HepG2 (cell line): ENCODE data around the gene PSMD9. TPM values are rescaled to one million over a fixed set of nuclear protein-coding genes. Genes with fewer than 3 reads are reported as not detected.
A peak's percentile ranks its signal among the peaks of the same experiment; 100 is the strongest.

Experiments
- ARHGAP35 ChIP-seq: sonication (generic); formaldehyde crosslinking; IDR thresholded peaks from 2 replicates; pipeline ENCODE4 v1.9.0; 2022; ENCODE audit warnings: mild to moderate bottlenecking, inconsistent platforms, moderate library complexity, missing genetic modification reagents, borderline replicate concordance
- ARID4A ChIP-seq: sonication (generic); formaldehyde crosslinking; IDR thresholded peaks from 2 replicates; pipeline ENCODE4 v1.5.0; 2020; ENCODE audit warnings: mild to moderate bottlenecking, missing genetic modification reagents, borderline replicate concordance
- ARNT2 ChIP-seq: sonication (generic); formaldehyde crosslinking; IDR thresholded peaks from 2 replicates; pipeline ENCODE4 v1.8.0; 2022; ENCODE audit warnings: mild to moderate bottlenecking, low read depth, missing genetic modification reagents, moderate library complexity
- ARNTL ChIP-seq: sonication (generic); formaldehyde crosslinking; IDR thresholded peaks from 2 replicates; pipeline ENCODE4 v1.4.0; 2020; ENCODE audit warnings: mild to moderate bottlenecking, missing genetic modification reagents
- BORCS8-MEF2B ChIP-seq: sonication (generic); formaldehyde crosslinking; IDR thresholded peaks from 2 replicates; pipeline ENCODE4 v1.8.0; 2022; ENCODE audit warnings: mild to moderate bottlenecking, missing genetic modification reagents
- CC2D1A ChIP-seq: sonication (generic); formaldehyde crosslinking; IDR thresholded peaks from 2 replicates; pipeline ENCODE4 v1.8.1; 2023; ENCODE audit warnings: mild to moderate bottlenecking, missing genetic modification reagents
- CREBL2 ChIP-seq: sonication (generic); formaldehyde crosslinking; IDR thresholded peaks from 2 replicates; pipeline ENCODE4 v1.8.1; 2023; ENCODE audit warnings: missing genetic modification reagents, mild to moderate bottlenecking, borderline replicate concordance
- DMAP1 ChIP-seq: IDR thresholded peaks from 2 replicates; pipeline ENCODE4 v1.6.1; 2016
- DNMT1 ChIP-seq: sonication (generic); formaldehyde crosslinking; IDR thresholded peaks from 2 replicates; pipeline ENCODE4 v1.5.1; 2020; ENCODE audit warnings: mild to moderate bottlenecking, missing genetic modification reagents
- GFI1 ChIP-seq: sonication (generic); formaldehyde crosslinking; IDR thresholded peaks from 2 replicates; pipeline ENCODE4 v1.5.0; 2020; ENCODE audit warnings: missing genetic modification reagents, mild to moderate bottlenecking, borderline replicate concordance
- GTF3A ChIP-seq: sonication (generic); formaldehyde crosslinking; conservative IDR thresholded peaks from 2 replicates; pipeline ENCODE4 v1.4.0; 2020; ENCODE audit warnings: mild to moderate bottlenecking, missing genetic modification reagents
- HNF4G ChIP-seq, 2 experiments: sonication (generic) in 1 of 2; formaldehyde crosslinking in 1 of 2; IDR thresholded peaks; 2 replicates each; pipeline versions ENCODE4 v1.4.0 to v1.6.1; 2011 to 2020; ENCODE audit warnings: borderline replicate concordance in 2 of 2, low read depth in 2 of 2, mild to moderate bottlenecking in 2 of 2, low read length in 1 of 2, missing genetic modification reagents in 1 of 2, moderate library complexity in 1 of 2
- HOXA3 ChIP-seq: sonication (generic); formaldehyde crosslinking; IDR thresholded peaks from 2 replicates; pipeline ENCODE4 v1.5.0; 2020; ENCODE audit warnings: missing genetic modification reagents
- KLF11 ChIP-seq: IDR thresholded peaks from 2 replicates; pipeline ENCODE4 v1.6.1; 2016; ENCODE audit warnings: missing compliant biosample characterization
- MAFG ChIP-seq: sonication (generic); formaldehyde crosslinking; IDR thresholded peaks from 2 replicates; pipeline ENCODE4 v1.5.1; 2020; ENCODE audit warnings: mild to moderate bottlenecking, missing genetic modification reagents
- MEIS2 ChIP-seq: sonication (generic); formaldehyde crosslinking; IDR thresholded peaks from 2 replicates; pipeline ENCODE4 v1.9.0; 2021; ENCODE audit warnings: mild to moderate bottlenecking, missing genetic modification reagents
- NAIF1 ChIP-seq: sonication (generic); formaldehyde crosslinking; IDR thresholded peaks from 2 replicates; pipeline ENCODE4 v1.5.0; 2020; ENCODE audit warnings: mild to moderate bottlenecking, missing genetic modification reagents, borderline replicate concordance
- PHF5A ChIP-seq: IDR thresholded peaks from one replicate; pipeline ENCODE4 v1.6.1; 2018; ENCODE audit warnings: low read depth, missing genetic modification reagents; ENCODE audit not compliant: unreplicated experiment
- SIX1 ChIP-seq: sonication (generic); formaldehyde crosslinking; IDR thresholded peaks from 2 replicates; pipeline ENCODE4 v1.4.0; 2020; ENCODE audit warnings: missing genetic modification reagents, borderline replicate concordance
- SRSF9 ChIP-seq: fragments of 200-400 bp; formaldehyde crosslinking; IDR thresholded peaks from 2 replicates; pipeline ENCODE4 v1.6.1; 2018; ENCODE audit warnings: borderline replicate concordance, mild to moderate bottlenecking, low read depth, low read length; ENCODE audit not compliant: insufficient read depth, poor library complexity, severe bottlenecking
- SSRP1 ChIP-seq: IDR thresholded peaks from 2 replicates; pipeline ENCODE4 v1.6.1; 2016; ENCODE audit warnings: control low read depth
- ZFAT ChIP-seq: sonication (generic); formaldehyde crosslinking; conservative IDR thresholded peaks from 2 replicates; pipeline ENCODE4 v1.8.1; 2023; ENCODE audit warnings: missing genetic modification reagents, inconsistent platforms
- ZNF17 ChIP-seq: sonication (generic); formaldehyde crosslinking; IDR thresholded peaks from 2 replicates; pipeline ENCODE4 v1.5.0; 2020; ENCODE audit warnings: mild to moderate bottlenecking, missing genetic modification reagents
- ZNF180 ChIP-seq: sonication (generic); formaldehyde crosslinking; IDR thresholded peaks from 2 replicates; pipeline ENCODE4 v1.4.0; 2020; ENCODE audit warnings: low read depth, missing genetic modification reagents, borderline replicate concordance
- ZNF660 ChIP-seq: sonication (generic); formaldehyde crosslinking; IDR thresholded peaks from 2 replicates; pipeline ENCODE4 v1.5.1; 2020; ENCODE audit warnings: mild to moderate bottlenecking, low read depth, missing genetic modification reagents, borderline replicate concordance
- ZSCAN29 ChIP-seq: sonication (generic); formaldehyde crosslinking; conservative IDR thresholded peaks from 2 replicates; pipeline ENCODE4 v1.4.0; 2020; ENCODE audit warnings: mild to moderate bottlenecking, missing genetic modification reagents
- polyA plus RNA-seq, 8 experiments: library from polyadenylated mRNA; depleted of rRNA in 3 of 8; stranded (reverse) in 7 of 8; unstranded in 1 of 8; fragments of >200 nt; fragmentation: Illumina TruSeq in 4 of 8; extraction: Trizol in 4 of 8; gene quantifications; 2 replicates each; pipeline versions ENCODE4 v1.2.1 to v1.2.3, GENCODE V29; 2011 to 2016; ENCODE audit warnings: low read depth in 4 of 8, missing spikeins in 1 of 8, mixed read lengths in 1 of 8; ENCODE audit not compliant: insufficient read depth in 1 of 8
- total RNA-seq, 5 experiments: library from RNA; depleted of rRNA; stranded (reverse); fragments of >200 nt; fragmentation: Illumina TruSeq; extraction: Trizol; gene quantifications; 2 replicates each; pipeline ENCODE4 v1.2.3, GENCODE V29; 2016; ENCODE audit warnings: low read depth in 1 of 5

PSMD9 gene
- total and polyA plus RNA-seq, 2 of the 13 experiments (the other 11 are each of a cell fraction or from before 2014, with no cell fraction given), result 41.4 to 61.1 TPM

GRCh38 chr12:121858662-121859572, 29.7 kb upstream of the PSMD9 start, which contains the start of gene HPD (continued):
- TF ChIP-seq ARID4A (CRISPR knock-in tag) (peak; percentile 44; the same call in 1 of the 2 replicates), ZNF17 (peak; percentile 64; the same call in 1 of the 2 replicates), BORCS8-MEF2B (CRISPR knock-in tag) (peak; percentile 65; the same call in 1 of the 2 replicates), DNMT1 (CRISPR knock-in tag) (no peak), CC2D1A (CRISPR knock-in tag) (0 out of 2 replicates have a peak, but pooled peaks have one; percentile 34), SIX1 (CRISPR knock-in tag) (no peak), MEIS2 (CRISPR knock-in tag) (no peak), ARNTL (no peak), ARHGAP35 (CRISPR knock-in tag) (no peak), HNF4G (IDR thresholded peaks at IDR 0.05; ENCODE audit: borderline replicate concordance, low read depth, low read length) (peak; percentile 84), HNF4G (CRISPR knock-in tag; IDR thresholded peaks at IDR 0.05; ENCODE audit: borderline replicate concordance, low read depth) (0 out of 2 replicates have a peak, but pooled peaks have one; percentile 71), HOXA3 (peak; percentile 78; the same call in 1 of the 2 replicates), SRSF9 (no peak), GFI1 (CRISPR knock-in tag) (peak; percentile 42; the same call in 1 of the 2 replicates), PHF5A (CRISPR knock-in tag) (no peak), MAFG (no peak), ZNF660 (no peak), ZSCAN29 (CRISPR knock-in tag) (no peak), GTF3A (CRISPR knock-in tag) (no peak), NAIF1 (CRISPR knock-in tag) (0 out of 2 replicates have a peak, but pooled peaks have one; percentile 47), CREBL2 (CRISPR knock-in tag) (no peak), ZNF180 (no peak), ARNT2 (CRISPR knock-in tag) (no peak), SSRP1 (no peak), KLF11 (CRISPR knock-in tag) (0 out of 2 replicates have a peak, but pooled peaks have one; percentile 18), ZFAT (no peak), DMAP1 (CRISPR knock-in tag) (peak; percentile 49; the same call in 1 of the 2 replicates)
